T-helper 17 cell (primary cell): ENCODE data around the gene WASHC3. TPM values are rescaled to one million over a fixed set of nuclear protein-coding genes. Genes with fewer than 3 reads are reported as not detected.
"Not testable (repeated sequence)": the region's sequence is repeated elsewhere in the genome, so short reads cannot be mapped to it uniquely, and the experiment has no call there.

ENCODE experiments used
- ATAC-seq: fragments of 150-1000 bp; cut with Tn5 transposase; 2 replicates; pipeline ENCODE4 v1.10.0; 2021; ENCODE audit warnings: mild to moderate bottlenecking, moderate library complexity
- DNase-seq, 3 donors: peaks; one replicate each; pipeline versions ENCODE4 v3.0.0 to v3.0.0-alpha.2; 2020 to 2021
- H3K9me3 ChIP-seq: one replicate; pipeline ENCODE4 v1.7.0; 2013; ENCODE audit warnings: low read length, mild to moderate bottlenecking; ENCODE audit not compliant: control insufficient read depth, poor library complexity, severe bottlenecking
- H3K27ac Mint-ChIP-seq: one replicate; pipeline ENCODE4 v1.8.0; 2022; ENCODE audit warnings: mild to moderate bottlenecking, moderate library complexity, mixed read lengths
- H3K27me3 Mint-ChIP-seq: one replicate; pipeline ENCODE4 v1.8.0; 2022; ENCODE audit warnings: mixed read lengths
- H3K36me3 Mint-ChIP-seq: one replicate; pipeline ENCODE4 v1.8.0; 2022; ENCODE audit warnings: low read depth, mixed read lengths
- H3K4me1 Mint-ChIP-seq: one replicate; pipeline ENCODE4 v1.8.0; 2022; ENCODE audit warnings: mild to moderate bottlenecking, mixed read lengths
- H3K4me3 Mint-ChIP-seq: one replicate; pipeline ENCODE4 v1.8.0; 2022; ENCODE audit warnings: mild to moderate bottlenecking, moderate library complexity, mixed read lengths
- total RNA-seq, 4 donors: library from RNA in 2 of 4; stranded (reverse) in 2 of 4; gene quantifications; one replicate each; pipeline ENCODE4 v1.2.3 and lab custom pipeline; 2022 to 2026

Gene WASHC3
- total RNA-seq (10 to 100 TPM; 27.8 to 37.6 TPM), total RNA-seq (lab: John Stamatoyannopoulos, UW) (34.7 to 45.8 reads per million in 2 donors)

- ATAC-seq (peak; percentile 91), DNase-seq (peak; percentile 86 to 93 (median 88))
- H3K27ac Mint-ChIP-seq, result peak within 1 kb of the TSS; percentile 100
- peaks cover 34% of the 10 kb centered on the region for H3K4me1 Mint-ChIP-seq
- H3K9me3 ChIP-seq, result no peaks in the 10 kb centered on the region
- peak within 1 kb of the TSS; percentile 98 for H3K4me3 Mint-ChIP-seq
- peaks cover 10% of the 10 kb centered on the region for H3K36me3 Mint-ChIP-seq
- H3K27me3 Mint-ChIP-seq, result peaks cover 14% of the 10 kb centered on the region
Observed at GRCh38 chr12:102061560-102062418, at the start of gene WASHC3. Gene WASHC3, minus strand, starts transcription at chr12:102061991. Its CDS starts 29 bp downstream, at chr12:102061962.

GRCh38 chr12:102110782-102111181 is 49.0 kb upstream of the WASHC3 start:
- ATAC-seq (no peak), DNase-seq (no peak)
- peaks cover 16% of the 10 kb centered on the region for H3K4me1 Mint-ChIP-seq
- no peaks in the 10 kb centered on the region for H3K9me3 ChIP-seq
- no peak overlapping the region for H3K27ac Mint-ChIP-seq
- H3K4me3 Mint-ChIP-seq, result no peak overlapping the region
- peaks cover 13% of the 10 kb centered on the region for H3K36me3 Mint-ChIP-seq
- no peaks in the 10 kb centered on the region for H3K27me3 Mint-ChIP-seq

- no peak for ATAC-seq
- Mint-ChIP-seq H3K27ac (no peak overlapping the region), H3K27me3 (no peaks in the 10 kb centered on the region), H3K4me3 (no peak overlapping the region), H3K36me3 (peaks cover 14% of the 10 kb centered on the region), H3K4me1 (peaks cover 14% of the 10 kb centered on the region)
- no peaks in the 10 kb centered on the region for H3K9me3 ChIP-seq
- no peak for DNase-seq
Observed at GRCh38 chr12:102107970-102108369, 46.2 kb upstream of the WASHC3 start.

GRCh38 chr12:102106905-102107304 is 45.1 kb upstream of the WASHC3 start:
- no peaks in the 10 kb centered on the region for H3K9me3 ChIP-seq
- Mint-ChIP-seq H3K27me3 (no peaks in the 10 kb centered on the region), H3K4me1 (peaks cover 15% of the 10 kb centered on the region), H3K36me3 (peaks cover 12% of the 10 kb centered on the region), H3K4me3 (no peak overlapping the region), H3K27ac (no peak overlapping the region)
- DNase-seq (no peak), ATAC-seq (no peak)

GRCh38 chr12:102096855-102097254 is 35.1 kb upstream of the WASHC3 start:
- Mint-ChIP-seq H3K36me3 (peaks cover 8% of the 10 kb centered on the region), H3K27ac (no peak overlapping the region), H3K4me3 (no peak overlapping the region), H3K27me3 (no peaks in the 10 kb centered on the region), H3K4me1 (peaks cover 6% of the 10 kb centered on the region)
- ATAC-seq, result no peak
- DNase-seq, result no peak
- H3K9me3 ChIP-seq, result no peaks in the 10 kb centered on the region

- Mint-ChIP-seq H3K4me3 (no peak overlapping the region), H3K27ac (no peak overlapping the region), H3K27me3 (no peaks in the 10 kb centered on the region), H3K4me1 (peaks cover 6% of the 10 kb centered on the region), H3K36me3 (peaks cover 8% of the 10 kb centered on the region)
- peak; percentile 44 for ATAC-seq
- H3K9me3 ChIP-seq, result no peaks in the 10 kb centered on the region
- no peak for DNase-seq
Observed at GRCh38 chr12:102095677-102096263, 34.0 kb upstream of the WASHC3 start.

GRCh38 chr12:102093319-102093718 is 31.5 kb upstream of the WASHC3 start:
- ATAC-seq, result no peak
- no peaks in the 10 kb centered on the region for H3K9me3 ChIP-seq
- Mint-ChIP-seq H3K4me3 (no peak overlapping the region), H3K36me3 (peaks cover 6% of the 10 kb centered on the region), H3K27ac (no peak overlapping the region), H3K4me1 (peaks cover 6% of the 10 kb centered on the region), H3K27me3 (no peaks in the 10 kb centered on the region)
- DNase-seq, result no peak

GRCh38 chr12:102089228-102089835 is 27.5 kb upstream of the WASHC3 start:
- H3K27ac Mint-ChIP-seq, H3K36me3 Mint-ChIP-seq, H3K4me3 Mint-ChIP-seq, DNase-seq, H3K27me3 Mint-ChIP-seq, H3K9me3 ChIP-seq, H3K4me1 Mint-ChIP-seq, ATAC-seq: not testable (repeated sequence)

GRCh38 chr12:102080842-102081241 is 19.1 kb upstream of the WASHC3 start:
- no peaks in the 10 kb centered on the region for H3K9me3 ChIP-seq
- Mint-ChIP-seq H3K36me3 (peaks cover 20% of the 10 kb centered on the region), H3K4me1 (peaks cover 8% of the 10 kb centered on the region), H3K27ac (no peak overlapping the region), H3K4me3 (no peak overlapping the region), H3K27me3 (no peaks in the 10 kb centered on the region)
- DNase-seq, result no peak
- ATAC-seq, result no peak

GRCh38 chr12:102072092-102072491 is 10.3 kb upstream of the WASHC3 start:
- H3K27ac Mint-ChIP-seq, H3K36me3 Mint-ChIP-seq, H3K4me3 Mint-ChIP-seq, H3K9me3 ChIP-seq, H3K4me1 Mint-ChIP-seq, DNase-seq, H3K27me3 Mint-ChIP-seq, ATAC-seq: not testable (repeated sequence)

GRCh38 chr12:102069707-102070106 is 7.9 kb upstream of the WASHC3 start:
- Mint-ChIP-seq H3K4me1 (no peaks in the 10 kb centered on the region), H3K27ac (no peak overlapping the region), H3K4me3 (no peak overlapping the region), H3K36me3 (no peaks in the 10 kb centered on the region), H3K27me3 (peaks cover 11% of the 10 kb centered on the region)
- DNase-seq, result no peak
- ATAC-seq, result no peak
- no peaks in the 10 kb centered on the region for H3K9me3 ChIP-seq

- DNase-seq (no peak), ATAC-seq (no peak)
- H3K27ac Mint-ChIP-seq, result no peak overlapping the region
- H3K4me1 Mint-ChIP-seq, result no peaks in the 10 kb centered on the region
- no peaks in the 10 kb centered on the region for H3K9me3 ChIP-seq
- no peak overlapping the region for H3K4me3 Mint-ChIP-seq
- H3K27me3 Mint-ChIP-seq, result peaks cover 14% of the 10 kb centered on the region
- H3K36me3 Mint-ChIP-seq, result no peaks in the 10 kb centered on the region
Observed at GRCh38 chr12:102067574-102068258, 5.9 kb upstream of the WASHC3 start.

- peaks cover 14% of the 10 kb centered on the region for H3K27me3 Mint-ChIP-seq
- H3K27ac Mint-ChIP-seq, result no peak overlapping the region
- no peaks in the 10 kb centered on the region for H3K9me3 ChIP-seq
- no peak for DNase-seq
- peaks cover 17% of the 10 kb centered on the region for H3K4me1 Mint-ChIP-seq
- peaks cover 6% of the 10 kb centered on the region for H3K36me3 Mint-ChIP-seq
- H3K4me3 Mint-ChIP-seq, result no peak overlapping the region
- ATAC-seq, result no peak
Observed at GRCh38 chr12:102064476-102064875, 2.7 kb upstream of the WASHC3 start.
